IPS-NIHi11 (cell line): Measurements from ENCODE around the gene EPHA1.

Source experiments
- DNase-seq: peaks from one replicate; pipeline ENCODE4 v3.0.0; 2012; ENCODE audit warnings: mixed read lengths, low spot score

The EPHA1 gene

DNA sequence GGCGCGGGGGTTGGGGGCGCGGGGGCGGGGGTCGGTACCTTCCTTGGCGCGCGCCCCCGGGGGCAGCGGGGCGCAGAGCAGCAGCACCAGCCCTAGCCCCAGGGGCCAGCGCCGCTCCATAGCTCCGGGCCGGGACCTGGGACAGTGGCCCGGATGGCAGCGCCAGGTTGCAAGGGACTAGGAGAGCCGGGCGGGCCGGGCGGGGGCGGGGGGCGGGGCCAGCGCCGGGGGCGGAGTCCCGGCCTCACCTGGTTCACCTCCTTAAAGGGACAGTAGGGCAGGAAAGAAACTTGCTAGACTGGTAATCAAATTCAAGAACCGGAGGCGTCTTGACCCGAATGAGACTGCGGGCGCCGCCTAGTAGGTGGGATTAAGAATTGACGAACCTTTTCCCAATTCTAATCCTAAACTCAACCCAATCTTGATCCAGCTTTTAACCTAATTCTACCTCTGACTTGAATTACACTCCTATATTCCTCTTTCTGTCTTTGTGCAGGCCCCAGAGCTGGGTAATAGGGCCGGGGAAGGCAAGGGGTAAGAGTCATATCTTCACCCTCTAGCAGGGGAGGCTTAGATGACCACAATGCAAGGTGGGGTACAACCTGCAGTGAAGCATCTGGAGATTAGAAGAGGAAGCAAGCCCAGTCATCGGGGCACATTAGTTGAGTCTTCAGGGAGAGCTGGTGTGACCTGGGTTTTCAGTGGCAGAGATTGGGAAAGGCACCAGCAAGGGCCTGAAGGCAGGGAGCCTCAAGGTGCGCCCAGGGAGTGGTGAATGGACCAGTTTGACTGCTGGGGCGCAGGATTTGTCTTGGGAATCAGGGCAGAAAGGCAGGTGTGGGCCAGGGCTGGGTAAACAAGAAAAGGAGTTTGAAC lies at the start of gene EPHA1:
Gene EPHA1, minus strand, starts transcription at position 171 of the 876 bp plus-strand sequence. Its CDS starts 51 bp downstream, at position 120.
- DNase-seq: peak; percentile 95

DNA sequence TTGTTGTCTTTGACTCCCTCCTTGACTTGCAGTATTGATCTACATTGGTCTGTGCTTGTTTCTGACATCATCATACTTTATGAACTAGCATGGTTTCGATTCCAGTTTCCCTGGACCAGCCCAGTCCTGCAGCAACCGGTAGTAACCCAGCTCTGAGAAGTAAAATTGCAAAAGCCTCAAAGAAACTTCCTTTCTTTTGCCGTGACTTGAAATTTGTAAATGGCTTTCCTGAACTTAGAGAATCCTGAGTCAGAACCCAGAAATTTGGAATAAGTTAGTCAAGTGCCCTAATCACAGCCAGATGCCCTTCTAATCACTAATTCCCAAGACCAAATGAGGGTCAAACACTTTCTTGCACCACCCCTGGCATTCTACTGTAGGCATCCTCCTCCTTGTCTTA lies 49.6 kb upstream of the EPHA1 start:
- DNase-seq: no peak

DNA sequence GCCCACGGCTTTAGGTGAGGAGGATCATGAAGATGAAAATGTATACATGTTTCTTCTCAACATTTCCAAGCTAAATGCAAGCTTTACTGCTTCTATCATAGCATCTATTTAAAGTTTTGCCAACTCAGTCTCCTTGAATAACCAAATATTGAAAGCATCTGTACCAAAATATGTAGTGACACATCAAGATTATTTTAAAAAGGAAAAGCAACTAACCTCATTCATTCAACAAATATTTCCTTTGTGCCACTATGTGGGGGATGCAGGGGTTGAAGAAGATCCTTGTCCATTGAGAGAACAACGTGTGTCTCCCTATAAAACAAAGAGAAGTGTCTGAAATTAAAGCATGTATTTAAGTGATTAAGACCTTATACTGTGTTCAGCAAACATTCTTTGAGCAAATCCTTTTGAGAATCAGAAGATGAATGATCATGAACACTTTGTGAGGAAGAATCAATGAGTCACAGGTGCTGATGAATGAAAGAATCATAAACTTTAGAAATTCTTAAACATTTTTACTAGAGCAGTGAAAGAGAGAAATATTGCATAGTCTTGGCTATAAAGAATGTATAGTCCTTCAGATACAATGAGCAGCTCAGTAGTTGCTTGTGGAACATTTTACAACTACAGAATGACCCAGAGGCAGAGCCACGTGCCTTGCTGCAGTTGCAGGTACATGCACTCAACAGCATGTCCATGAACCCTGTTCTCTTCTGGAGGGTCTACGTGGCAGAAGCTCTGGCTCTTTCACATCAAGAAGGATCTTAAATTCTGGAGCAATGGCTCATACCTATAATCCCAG lies 48.5 kb upstream of the EPHA1 start:
- no peak for DNase-seq

GRCh38 chr7:143455942-143456341 lies 47.3 kb upstream of the EPHA1 start:
- no peak for DNase-seq

DNA sequence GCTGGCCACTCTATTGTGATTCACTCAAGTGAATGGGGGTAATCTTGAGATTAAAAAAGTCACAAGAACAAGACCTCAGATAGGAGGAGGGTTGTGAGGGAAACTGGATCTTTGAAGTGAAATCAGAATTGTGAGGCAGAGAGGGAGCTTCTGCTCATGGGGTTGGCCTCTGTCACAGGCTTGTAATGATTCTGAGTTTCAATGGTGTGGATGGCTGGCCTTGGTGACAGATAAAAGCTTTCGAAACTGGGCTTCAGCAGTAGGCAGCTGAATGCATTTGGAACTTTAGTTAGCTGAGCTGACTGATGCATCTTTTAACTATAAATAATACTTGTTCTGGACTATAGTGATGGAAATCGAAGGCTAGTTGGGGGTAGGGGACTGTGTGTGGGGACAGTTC lies 46.8 kb upstream of the EPHA1 start:
- no peak for DNase-seq

- no peak for DNase-seq
Measured at GRCh38 chr7:143454091-143454680, 45.5 kb upstream of the EPHA1 start.

GRCh38 chr7:143452495-143452894 lies 43.8 kb upstream of the EPHA1 start:
- DNase-seq: no peak

DNA sequence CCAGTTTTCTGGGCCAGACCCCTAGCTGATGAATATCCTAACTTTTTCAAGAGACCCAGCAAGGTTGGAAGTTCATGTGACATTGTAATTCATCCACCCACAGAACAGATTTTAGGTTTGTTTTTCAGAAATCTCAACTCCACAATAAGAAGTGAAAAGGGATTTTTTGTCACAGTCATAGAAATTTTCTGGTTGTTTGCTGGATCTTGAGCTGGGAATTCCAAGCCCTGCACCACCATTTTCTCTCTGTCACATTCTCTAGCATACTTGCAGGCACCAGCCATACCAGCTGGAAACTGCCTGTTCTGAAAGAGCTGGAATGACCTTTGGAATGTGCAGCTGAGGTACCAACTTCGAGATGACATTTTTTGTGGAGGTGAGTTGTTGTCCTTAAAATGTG lies 43.1 kb upstream of the EPHA1 start:
- no peak for DNase-seq

- DNase-seq: no peak
Measured at GRCh38 chr7:143451122-143451521, 42.5 kb upstream of the EPHA1 start.

GRCh38 chr7:143449793-143450192 lies 41.1 kb upstream of the EPHA1 start:
- no peak for DNase-seq

DNA sequence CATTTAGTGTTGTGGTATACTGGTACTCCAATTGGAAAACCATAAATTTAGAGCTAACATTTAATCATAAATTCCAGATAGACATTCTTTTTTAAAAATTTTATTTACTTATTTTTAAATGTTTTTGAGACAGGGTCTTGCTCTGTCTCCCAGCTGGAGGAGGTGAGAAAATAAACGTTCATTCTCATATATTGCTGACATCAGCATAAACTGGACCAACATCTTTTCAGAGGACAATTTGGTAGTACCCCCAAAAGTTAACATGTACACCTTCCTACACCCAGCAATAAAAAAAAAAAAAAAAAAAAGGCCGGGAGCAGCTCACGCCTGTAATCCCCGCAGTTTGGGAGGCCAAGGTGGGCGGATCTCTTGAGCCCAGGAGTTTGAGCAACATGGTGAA lies 39.8 kb upstream of the EPHA1 start:
- DNase-seq: no peak

DNA sequence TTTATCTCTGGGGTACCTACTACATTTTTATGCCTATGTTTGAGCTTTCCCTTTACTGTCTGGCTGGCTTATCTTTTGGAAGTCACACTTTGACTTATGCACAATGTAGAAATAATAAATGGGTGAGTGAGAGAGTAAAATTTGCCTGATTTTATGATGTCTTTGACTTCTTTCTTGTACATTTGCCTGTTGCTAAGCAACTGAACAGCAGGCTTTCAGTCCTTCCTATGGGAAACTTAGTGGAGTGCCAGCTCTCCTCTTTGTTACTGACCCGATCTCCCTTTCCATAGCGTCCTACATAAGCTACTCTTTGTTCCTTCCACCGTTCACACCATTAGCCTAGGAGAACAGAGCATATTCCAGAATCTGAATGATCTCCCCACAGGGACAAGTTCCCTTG lies 38.8 kb upstream of the EPHA1 start:
- DNase-seq: no peak

GRCh38 chr7:143444785-143445184 lies 36.1 kb upstream of the EPHA1 start:
- no peak for DNase-seq

- no peak for DNase-seq
Measured at GRCh38 chr7:143444063-143444782, 35.6 kb upstream of the EPHA1 start.

- no peak for DNase-seq
Measured at GRCh38 chr7:143443153-143443552, 34.5 kb upstream of the EPHA1 start, which contains the start of gene TAS2R60. Gene TAS2R60 (plus strand): TSS chr7:143443453. CDS start chr7:143443453, 0 bp downstream.

- no peak for DNase-seq
Measured at GRCh38 chr7:143439866-143440265, 31.2 kb upstream of the EPHA1 start.

- no peak for DNase-seq
Measured at GRCh38 chr7:143437578-143437977, 28.9 kb upstream of the EPHA1 start.

DNA sequence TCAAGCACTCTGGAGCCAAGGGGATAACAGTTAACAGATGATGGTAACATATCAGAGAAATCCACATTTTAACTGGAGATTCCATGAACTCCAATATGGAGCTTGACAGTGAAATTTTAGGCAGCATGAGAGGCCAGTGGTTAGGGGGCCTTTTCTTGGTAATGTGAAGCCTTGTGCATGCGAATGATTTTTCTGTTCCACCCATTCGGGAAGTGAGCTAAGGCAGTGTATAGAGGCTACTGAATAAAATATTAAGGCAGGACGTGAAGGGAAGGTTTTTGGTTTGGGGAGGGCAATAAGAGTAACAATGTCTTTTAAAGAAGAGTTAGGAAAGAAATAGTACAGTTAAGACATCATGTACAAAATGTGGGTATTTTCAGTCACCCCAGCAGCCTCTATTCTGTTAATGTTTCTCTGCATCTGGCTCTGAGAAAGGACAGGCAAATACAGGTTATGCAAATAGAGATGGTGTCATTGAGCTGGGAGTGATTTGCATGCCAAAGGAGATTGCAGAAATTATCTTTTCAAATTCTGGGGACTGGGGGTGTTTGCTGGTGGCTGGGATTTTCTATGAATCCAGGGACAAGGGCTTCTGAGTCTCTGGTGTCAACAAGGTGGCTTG lies 27.8 kb upstream of the EPHA1 start:
- no peak for DNase-seq

GRCh38 chr7:143435266-143435665 lies 26.6 kb upstream of the EPHA1 start:
- DNase-seq: no peak

DNA sequence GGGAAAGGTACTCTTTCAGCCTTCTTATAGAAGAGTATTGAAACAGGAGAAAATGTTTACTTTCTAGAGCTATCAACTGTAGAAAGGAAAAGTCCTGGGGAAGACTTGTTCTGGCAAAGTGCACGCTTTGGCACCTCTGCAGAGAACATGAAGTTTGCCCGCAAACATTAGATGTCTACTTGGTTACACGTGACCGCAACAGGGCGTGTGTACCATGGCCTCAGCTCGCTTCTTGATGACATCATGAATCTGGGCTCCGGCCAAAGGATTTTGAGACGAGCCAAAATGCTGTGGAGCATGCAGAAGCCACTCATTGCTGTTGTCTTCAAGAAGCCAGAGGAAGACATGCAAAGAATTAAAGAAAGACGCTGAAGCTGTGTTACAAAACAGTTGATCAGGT lies 26.0 kb upstream of the EPHA1 start:
- DNase-seq: no peak

DNA sequence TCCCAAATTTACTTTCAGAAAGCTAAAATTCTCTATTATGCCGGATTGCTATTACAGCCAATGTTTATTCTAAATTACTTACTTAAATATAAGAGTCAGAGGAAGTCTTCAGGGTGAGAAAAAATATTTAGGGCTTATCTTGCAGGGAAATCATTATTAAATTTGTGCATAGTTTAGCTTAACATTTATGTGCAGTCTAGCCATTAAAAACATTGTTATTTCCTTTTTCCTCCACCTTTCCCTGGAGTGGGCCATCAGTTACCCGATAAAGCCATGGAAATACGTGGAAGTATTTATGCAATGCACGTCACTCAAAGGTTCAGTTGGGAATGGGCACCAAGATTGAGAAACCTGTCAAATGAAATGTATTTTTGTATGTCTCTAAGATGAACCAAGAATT lies 25.1 kb upstream of the EPHA1 start:
- DNase-seq: no peak

GRCh38 chr7:143431109-143431508 lies 22.5 kb upstream of the EPHA1 start:
- DNase-seq: no peak
